HG03521 (cell line): ENCODE data around the gene KRT37.

Experiments used
- ATAC-seq: cut with Tn5 transposase; IDR thresholded peaks from one replicate; pipeline ENCODE4 v1.9.1; 2021; ENCODE audit warnings: mild to moderate bottlenecking, moderate library complexity; ENCODE audit not compliant: unreplicated experiment

The KRT37 gene

DNA sequence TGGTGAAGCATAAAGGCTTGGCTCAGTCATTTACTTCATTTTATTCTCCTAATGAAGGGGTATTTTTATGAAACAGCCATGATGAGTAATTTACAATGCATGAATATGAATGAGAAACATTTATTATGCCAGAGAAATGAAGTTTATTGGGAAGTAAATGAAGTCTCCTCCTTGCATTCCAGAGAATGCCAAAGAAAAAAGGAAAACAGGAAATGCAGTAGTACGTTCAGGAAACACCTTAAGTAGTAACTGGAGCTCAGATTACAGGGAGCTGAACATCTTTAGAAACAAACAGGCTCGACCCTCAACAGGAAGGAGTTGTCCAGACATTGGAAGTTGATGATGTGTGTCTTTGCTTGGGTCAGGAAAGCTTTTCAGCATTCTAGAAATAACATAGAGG is 46.8 kb downstream of the KRT37 start:
- ATAC-seq, result no peak
